Measurements from ENCODE around the gene TRUB2. TPM values are rescaled to one million over a fixed set of nuclear protein-coding genes. Genes with fewer than 3 reads are reported as not detected.

Gene TRUB2
- total and polyA plus RNA-seq, 2 of the 8 experiments (the other 6 are each of a cell fraction or from before 2014, with no cell fraction given): 20.7 to 37.8 TPM

- TF ChIP-seq BCL11A (IDR thresholded peaks at IDR 0.05; ENCODE audit: low read depth in 2 of 2, low read length in 2 of 2) (no peak), MAFK (IDR thresholded peaks at IDR 0.05; ENCODE audit: low read depth, low read length) (no peak), EP300 (IDR thresholded peaks at IDR 0.05; ENCODE audit: borderline replicate concordance in 1 of 2, low read depth in 2 of 2, low read length in 2 of 2) (no peak), KDM1A (IDR thresholded peaks at IDR 0.05; ENCODE audit: borderline replicate concordance, low read length) (no peak)
Measured at GRCh38 chr9:128282500-128282899, 39.7 kb downstream of the TRUB2 start (continued).
